H9 (cell line): ENCODE results near the gene ALKBH1. TPM values are rescaled to one million over a fixed set of nuclear protein-coding genes. Genes with fewer than 3 reads are reported as not detected.
A peak's percentile ranks its signal among the peaks of the same experiment; 100 is the strongest.

ENCODE experiments used
- DNase-seq: peaks from one replicate; pipeline ENCODE4 v3.0.0-alpha.2; 2017
- H2AFZ ChIP-seq: one replicate; pipeline ENCODE4 v1.6.1; 2013; ENCODE audit warnings: mild to moderate bottlenecking, low read length, control low read depth, moderate library complexity
- H2AK5ac ChIP-seq: 2 replicates; pipeline ENCODE4 v1.6.1; 2013; ENCODE audit warnings: low read length, control low read depth, mixed read lengths; ENCODE audit not compliant: insufficient read length
- H2BK120ac ChIP-seq: one replicate; pipeline ENCODE4 v1.6.1; 2013; ENCODE audit warnings: low read depth, mild to moderate bottlenecking, low read length, control low read depth, inconsistent platforms; ENCODE audit not compliant: poor library complexity, severe bottlenecking
- H2BK12ac ChIP-seq: 2 replicates; pipeline ENCODE4 v1.6.1; 2013; ENCODE audit warnings: low read length, control low read depth, mixed read lengths, low read depth; ENCODE audit not compliant: insufficient read length
- H2BK15ac ChIP-seq: 2 replicates; pipeline ENCODE4 v1.6.1; 2013; ENCODE audit warnings: low read depth, low read length, control low read depth
- H2BK20ac ChIP-seq: one replicate; pipeline ENCODE4 v1.6.1; 2013; ENCODE audit warnings: low read depth, mild to moderate bottlenecking, low read length, control low read depth, inconsistent platforms; ENCODE audit not compliant: poor library complexity, severe bottlenecking
- H2BK5ac ChIP-seq: 2 replicates; pipeline ENCODE4 v1.6.1; 2013; ENCODE audit warnings: low read length, control low read depth, mixed read lengths; ENCODE audit not compliant: insufficient read length
- H3K14ac ChIP-seq: 2 replicates; pipeline ENCODE4 v1.6.1; 2013; ENCODE audit warnings: low read length, control low read depth; ENCODE audit not compliant: insufficient read depth
- H3K18ac ChIP-seq: 2 replicates; pipeline ENCODE4 v1.6.1; 2013; ENCODE audit warnings: low read depth, mild to moderate bottlenecking, mixed read lengths, low read length, control low read depth; ENCODE audit not compliant: insufficient read length
- H3K23ac ChIP-seq: 2 replicates; pipeline ENCODE4 v1.6.1; 2013; ENCODE audit warnings: low read length, control low read depth, mixed read lengths, low read depth; ENCODE audit not compliant: insufficient read length
- H3K23me2 ChIP-seq: 2 replicates; pipeline ENCODE4 v1.6.1; 2013; ENCODE audit warnings: low read depth, mild to moderate bottlenecking, mixed read lengths, low read length, control low read depth; ENCODE audit not compliant: insufficient read length, poor library complexity, severe bottlenecking
- H3K27ac ChIP-seq: 2 replicates; pipeline ENCODE4 v1.5.1; 2013; ENCODE audit warnings: low read length, control low read depth, mixed read lengths, low read depth; ENCODE audit not compliant: insufficient read length
- H3K27me3 ChIP-seq: 2 replicates; pipeline ENCODE4 v1.6.1; 2013; ENCODE audit warnings: low read length, control low read depth, inconsistent platforms; ENCODE audit not compliant: insufficient read depth
- H3K4ac ChIP-seq: 2 replicates; pipeline ENCODE4 v1.6.1; 2013; ENCODE audit warnings: low read depth, mild to moderate bottlenecking, control low read depth, inconsistent platforms, low read length, moderate library complexity
- H3K4me1 ChIP-seq: 2 replicates; pipeline ENCODE4 v1.6.1; 2013; ENCODE audit warnings: low read length, control low read depth, inconsistent platforms; ENCODE audit not compliant: insufficient read depth
- H3K4me2 ChIP-seq: 2 replicates; pipeline ENCODE4 v1.6.1; 2013; ENCODE audit warnings: low read length, control low read depth, mixed read lengths; ENCODE audit not compliant: insufficient read length, insufficient read depth
- H3K56ac ChIP-seq: 2 replicates; pipeline ENCODE4 v1.6.1; 2013; ENCODE audit warnings: low read depth, mild to moderate bottlenecking, mixed read lengths, low read length, control low read depth; ENCODE audit not compliant: insufficient read length
- H3K79me1 ChIP-seq: 2 replicates; pipeline ENCODE4 v1.6.1; 2013; ENCODE audit warnings: low read depth, mild to moderate bottlenecking, moderate library complexity, low read length, control low read depth, inconsistent platforms; ENCODE audit not compliant: insufficient read depth, poor library complexity, severe bottlenecking
- H3K79me2 ChIP-seq: 2 replicates; pipeline ENCODE4 v1.6.1; 2013; ENCODE audit warnings: low read length, control low read depth, inconsistent platforms; ENCODE audit not compliant: insufficient read depth
- H3K9ac ChIP-seq: 2 replicates; pipeline ENCODE4 v1.6.1; 2013; ENCODE audit warnings: low read length, control low read depth, mixed read lengths; ENCODE audit not compliant: insufficient read length; ENCODE audit errors: extremely low read depth
- H3K9me3 ChIP-seq: one replicate; pipeline ENCODE4 v1.6.1; 2013; ENCODE audit warnings: low read depth, low read length, inconsistent platforms; ENCODE audit not compliant: control insufficient read depth
- H3T11ph ChIP-seq: one replicate; pipeline ENCODE4 v1.6.1; 2013; ENCODE audit warnings: mild to moderate bottlenecking, low read length, control low read depth, inconsistent platforms
- H4K20me1 ChIP-seq: one replicate; pipeline ENCODE4 v1.6.1; 2013; ENCODE audit not compliant: control insufficient read depth, insufficient read length, insufficient read depth
- H4K5ac ChIP-seq: 2 replicates; pipeline ENCODE4 v1.6.1; 2013; ENCODE audit warnings: low read depth, mild to moderate bottlenecking, mixed read lengths, low read length, control low read depth; ENCODE audit not compliant: insufficient read length
- H4K8ac ChIP-seq: replicated peaks from 2 replicates; pipeline ENCODE4 v1.6.1; 2013; ENCODE audit warnings: low read length, control low read depth, mixed read lengths, low read depth; ENCODE audit not compliant: insufficient read length
- H4K91ac ChIP-seq: 2 replicates; pipeline ENCODE4 v1.6.1; 2013; ENCODE audit warnings: low read depth, mild to moderate bottlenecking, moderate library complexity, mixed read lengths, low read length, control low read depth; ENCODE audit not compliant: insufficient read length
- H3K27ac Mint-ChIP-seq, 3 experiments: 2 replicates in 2 of 3; 3 replicates in 1 of 3; pipeline ENCODE4 v1.8.0; 2020 to 2021; ENCODE audit warnings: mixed read lengths in 3 of 3, mild to moderate bottlenecking in 1 of 3, moderate library complexity in 1 of 3
- H3K27me3 Mint-ChIP-seq: 2 replicates; pipeline ENCODE4 v1.8.0; 2021; ENCODE audit warnings: low read depth, mild to moderate bottlenecking, moderate library complexity, mixed read lengths
- H3K36me3 Mint-ChIP-seq, 3 experiments: 2 replicates in 2 of 3; 3 replicates in 1 of 3; pipeline ENCODE4 v1.8.0; 2020 to 2021; ENCODE audit warnings: low read depth in 3 of 3, mixed read lengths in 3 of 3; ENCODE audit not compliant: insufficient read depth in 1 of 3
- H3K4me1 Mint-ChIP-seq, 2 experiments: 2 replicates each; pipeline ENCODE4 v1.8.0; 2020; ENCODE audit warnings: mixed read lengths in 2 of 2
- H3K4me3 Mint-ChIP-seq, 2 experiments: 2 replicates in 1 of 2; 3 replicates in 1 of 2; pipeline ENCODE4 v1.8.0; 2020 to 2021; ENCODE audit warnings: mild to moderate bottlenecking in 2 of 2, mixed read lengths in 2 of 2, moderate library complexity in 1 of 2
- H3K9me3 Mint-ChIP-seq, 2 experiments: 2 replicates in 1 of 2; 3 replicates in 1 of 2; pipeline ENCODE4 v1.8.0; 2020; ENCODE audit warnings: mild to moderate bottlenecking in 2 of 2, mixed read lengths in 2 of 2, moderate library complexity in 1 of 2
- CTCF ChIP-seq: fragments of 200-600 bp; sonication (generic); conservative IDR thresholded peaks from 3 replicates; pipeline ENCODE4 v1.8.0; 2021; ENCODE audit warnings: antibody characterized with exemption, mild to moderate bottlenecking
- WGBS: extraction: QIAGEN DNeasy Blood & Tissue Kit; methylation state at CpG from one replicate; pipeline ENCODE4 v1.1.7; 2013; ENCODE audit warnings: missing lambda C conversion rate, low lambda C conversion rate, mixed read lengths; ENCODE audit not compliant: insufficient read length; ENCODE audit errors: extremely low coverage; 5-methylcytosine and 5-hydroxymethylcytosine counted together
- total RNA-seq: library from RNA; stranded (reverse); gene quantifications from 2 replicates; pipeline ENCODE4 v1.2.1, GENCODE V29; 2021

ALKBH1 gene
- total RNA-seq, 1 experiment from 2014 or later = 18.7 TPM

- Mint-ChIP-seq H3K9me3 (no peaks in the 10 kb centered on the region), H3K27ac (peak overlapping the region in 2 of 3 experiments; percentile 33 to 41; a peak in 4 of 7 replicates), H3K4me3 (peak overlapping the region; percentile 84 to 97), H3K4me1 (peaks cover 16 to 20% of the 10 kb centered on the region in 2 experiments), H3K36me3 (peaks cover 25 to 51% (median 51%) of the 10 kb centered on the region in 3 experiments), H3K27me3 (no peaks in the 10 kb centered on the region)
- H3K9me3 ChIP-seq = no peaks in the 10 kb centered on the region
- H2BK15ac ChIP-seq = no peak overlapping the region
- H3K23ac ChIP-seq = no peak overlapping the region
- H3K27ac ChIP-seq = no peak overlapping the region
- H2BK12ac ChIP-seq = no peak overlapping the region
- TF ChIP-seq CTCF = no peak
- no peak overlapping the region for H2BK5ac ChIP-seq
- DNase-seq = no peak
- H3T11ph ChIP-seq = no peak overlapping the region
- no peak overlapping the region for H2AFZ ChIP-seq
- no peaks in the 10 kb centered on the region for H3K27me3 ChIP-seq
- H3K14ac ChIP-seq = no peak overlapping the region
- no peak overlapping the region for H4K5ac ChIP-seq
- no CpG with 5 or more reads among the region's 3 CpGs for WGBS
- no peak overlapping the region for H3K56ac ChIP-seq
- no peaks in the 10 kb centered on the region for H4K20me1 ChIP-seq
- H3K18ac ChIP-seq = no peak overlapping the region
- H3K9ac ChIP-seq = peak overlapping the region; percentile 90
- no peak overlapping the region for H2BK20ac ChIP-seq
- H3K79me2 ChIP-seq = peaks cover 34% of the 10 kb centered on the region; the same call in 1 of the 2 replicates
- H3K4me1 ChIP-seq = no peaks in the 10 kb centered on the region
- no peak overlapping the region for H2AK5ac ChIP-seq
- peaks cover 7% of the 10 kb centered on the region for H3K79me1 ChIP-seq
- H4K8ac ChIP-seq = no peak overlapping the region
- H3K4ac ChIP-seq = no peak overlapping the region
- H4K91ac ChIP-seq = no peak overlapping the region
- peaks cover 5% of the 10 kb centered on the region for H3K23me2 ChIP-seq
- peak overlapping the region; percentile 71 for H3K4me2 ChIP-seq
- no peak overlapping the region for H2BK120ac ChIP-seq
These were observed 1.6 kb upstream of the ALKBH1 start for GRCh38 chr14:77709412-77709811.
